HepG2 (cell line): ENCODE measurements around the gene TP53. TPM values are rescaled to one million over a fixed set of nuclear protein-coding genes. Genes with fewer than 3 reads are reported as not detected.

Source experiments
- ARNT2 ChIP-seq: sonication (generic); formaldehyde crosslinking; IDR thresholded peaks from 2 replicates; pipeline ENCODE4 v1.8.0; 2022; ENCODE audit warnings: mild to moderate bottlenecking, low read depth, missing genetic modification reagents, moderate library complexity
- CBX5 ChIP-seq: sonication (generic); formaldehyde crosslinking; IDR thresholded peaks from 2 replicates; pipeline ENCODE4 v1.4.0; 2020; ENCODE audit warnings: missing genetic modification reagents, borderline replicate concordance
- CREB3 ChIP-seq: sonication (generic); formaldehyde crosslinking; IDR thresholded peaks from 2 replicates; pipeline ENCODE4 v1.5.0; 2020; ENCODE audit warnings: missing genetic modification reagents
- GLMP ChIP-seq: sonication (generic); formaldehyde crosslinking; IDR thresholded peaks from 2 replicates; pipeline ENCODE4 v1.9.0; 2021; ENCODE audit warnings: missing genetic modification reagents, mild to moderate bottlenecking, borderline replicate concordance
- PCBP2 ChIP-seq: fragments of 200-400 bp; formaldehyde crosslinking; optimal IDR thresholded peaks from 2 replicates; pipeline ENCODE3; 2018; ENCODE audit warnings: low read length, low read depth; ENCODE audit not compliant: poor library complexity, severe bottlenecking
- ZNF142 ChIP-seq: sonication (generic); formaldehyde crosslinking; IDR thresholded peaks from 2 replicates; pipeline ENCODE4 v1.4.0; 2020; ENCODE audit warnings: missing genetic modification reagents
- ZNF276 ChIP-seq: sonication (generic); formaldehyde crosslinking; IDR thresholded peaks from 2 replicates; pipeline ENCODE4 v1.4.0; 2020; ENCODE audit warnings: mild to moderate bottlenecking, low read depth, missing genetic modification reagents
- ZNF775 ChIP-seq: sonication (generic); formaldehyde crosslinking; IDR thresholded peaks from 2 replicates; pipeline ENCODE4 v1.4.0; 2020; ENCODE audit warnings: missing genetic modification reagents, mild to moderate bottlenecking, moderate library complexity, borderline replicate concordance
- ZSCAN21 ChIP-seq: sonication (generic); formaldehyde crosslinking; IDR thresholded peaks from 2 replicates; pipeline ENCODE4 v1.8.0; 2022; ENCODE audit warnings: mild to moderate bottlenecking, missing genetic modification reagents, moderate library complexity, borderline replicate concordance
- polyA plus RNA-seq, 8 experiments: library from polyadenylated mRNA; depleted of rRNA in 3 of 8; stranded (reverse) in 7 of 8; unstranded in 1 of 8; fragments of >200 nt; fragmentation: Illumina TruSeq in 4 of 8; extraction: Trizol in 4 of 8; gene quantifications; 2 replicates each; pipeline versions ENCODE4 v1.2.1 to v1.2.3, GENCODE V29; 2011 to 2016; ENCODE audit warnings: low read depth in 4 of 8, missing spikeins in 1 of 8, mixed read lengths in 1 of 8; ENCODE audit not compliant: insufficient read depth in 1 of 8
- total RNA-seq, 5 experiments: library from RNA; depleted of rRNA; stranded (reverse); fragments of >200 nt; fragmentation: Illumina TruSeq; extraction: Trizol; gene quantifications; 2 replicates each; pipeline ENCODE4 v1.2.3, GENCODE V29; 2016; ENCODE audit warnings: low read depth in 1 of 5
- TF ChIP-seq, protein P1 (sequence below): sonication (generic); formaldehyde crosslinking; IDR thresholded peaks from 2 replicates; pipeline ENCODE4 v1.4.0; 2020; ENCODE audit warnings: missing genetic modification reagents, borderline replicate concordance
- TF ChIP-seq, protein P2 (sequence below): sonication (generic); formaldehyde crosslinking; IDR thresholded peaks from 2 replicates; pipeline ENCODE4 v1.4.0; 2020; ENCODE audit warnings: missing genetic modification reagents, borderline replicate concordance

Gene TP53
- total and polyA plus RNA-seq, 2 of the 13 experiments (the other 11 are each of a cell fraction or from before 2014, with no cell fraction given) = 17.1 to 29.9 TPM

DNA sequence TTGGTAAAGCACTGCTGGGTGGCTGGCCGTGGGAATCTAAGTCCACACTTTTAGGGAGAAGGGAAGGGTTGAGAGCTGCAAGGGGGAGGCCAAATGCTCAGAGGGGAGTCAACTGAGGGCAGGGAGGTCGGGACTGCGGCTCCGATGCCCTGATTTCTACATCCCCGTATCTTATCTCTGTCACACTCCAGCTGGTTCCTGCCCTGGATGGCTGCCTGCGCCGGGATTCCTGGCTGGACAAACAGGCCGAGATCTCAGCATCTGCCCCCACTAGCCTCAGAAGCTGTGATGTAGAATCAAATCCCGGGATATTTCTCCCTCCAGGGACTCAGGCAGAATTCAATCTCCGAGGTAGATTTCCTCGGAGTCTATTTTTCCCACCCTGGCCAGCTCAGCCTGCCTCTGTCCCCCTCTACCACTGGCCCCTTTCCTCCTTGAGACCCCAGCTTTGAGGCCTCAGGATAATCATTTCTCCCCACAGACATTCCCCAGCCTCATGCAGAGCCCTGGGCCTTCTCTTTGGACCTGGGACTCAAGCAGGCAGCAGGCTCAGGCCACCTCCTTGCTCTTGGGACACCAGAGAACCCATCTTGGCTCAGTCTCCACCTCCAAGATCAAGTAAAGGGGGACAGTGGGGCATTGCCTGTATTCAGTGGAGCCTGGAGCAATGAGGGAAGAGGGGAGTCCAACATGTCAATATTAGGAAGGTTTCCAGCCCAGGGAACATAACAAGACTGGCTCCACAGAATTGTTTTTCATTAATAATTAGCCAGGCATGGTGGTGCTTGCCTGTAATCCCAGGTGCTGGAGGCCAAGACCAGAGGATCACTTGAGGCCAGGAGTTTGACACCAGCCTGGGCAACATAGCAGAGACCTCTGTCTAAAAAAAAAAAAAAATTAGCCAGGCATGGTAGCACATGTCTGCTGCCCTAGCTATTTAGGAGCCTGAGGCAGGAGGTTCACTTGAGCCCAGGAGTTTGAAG lies 55.6 kb downstream of the TP53 start (continued):
- no peak for TF ChIP-seq CREB3 (CRISPR knock-in tag)
- no peak for TF ChIP-seq PCBP2
- TF ChIP-seq CBX5 (CRISPR knock-in tag) = no peak
- TF ChIP-seq ZNF276 (CRISPR knock-in tag) = no peak
- TF ChIP-seq, protein P1, sequence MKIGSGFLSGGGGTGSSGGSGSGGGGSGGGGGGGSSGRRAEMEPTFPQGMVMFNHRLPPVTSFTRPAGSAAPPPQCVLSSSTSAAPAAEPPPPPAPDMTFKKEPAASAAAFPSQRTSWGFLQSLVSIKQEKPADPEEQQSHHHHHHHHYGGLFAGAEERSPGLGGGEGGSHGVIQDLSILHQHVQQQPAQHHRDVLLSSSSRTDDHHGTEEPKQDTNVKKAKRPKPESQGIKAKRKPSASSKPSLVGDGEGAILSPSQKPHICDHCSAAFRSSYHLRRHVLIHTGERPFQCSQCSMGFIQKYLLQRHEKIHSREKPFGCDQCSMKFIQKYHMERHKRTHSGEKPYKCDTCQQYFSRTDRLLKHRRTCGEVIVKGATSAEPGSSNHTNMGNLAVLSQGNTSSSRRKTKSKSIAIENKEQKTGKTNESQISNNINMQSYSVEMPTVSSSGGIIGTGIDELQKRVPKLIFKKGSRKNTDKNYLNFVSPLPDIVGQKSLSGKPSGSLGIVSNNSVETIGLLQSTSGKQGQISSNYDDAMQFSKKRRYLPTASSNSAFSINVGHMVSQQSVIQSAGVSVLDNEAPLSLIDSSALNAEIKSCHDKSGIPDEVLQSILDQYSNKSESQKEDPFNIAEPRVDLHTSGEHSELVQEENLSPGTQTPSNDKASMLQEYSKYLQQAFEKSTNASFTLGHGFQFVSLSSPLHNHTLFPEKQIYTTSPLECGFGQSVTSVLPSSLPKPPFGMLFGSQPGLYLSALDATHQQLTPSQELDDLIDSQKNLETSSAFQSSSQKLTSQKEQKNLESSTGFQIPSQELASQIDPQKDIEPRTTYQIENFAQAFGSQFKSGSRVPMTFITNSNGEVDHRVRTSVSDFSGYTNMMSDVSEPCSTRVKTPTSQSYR (CRISPR knock-in tag) = no peak
- no peak for TF ChIP-seq ARNT2
- TF ChIP-seq ZNF775 (CRISPR knock-in tag) = no peak
- TF ChIP-seq GLMP (CRISPR knock-in tag) = no peak
- TF ChIP-seq ZNF142 (CRISPR knock-in tag) = no peak
- TF ChIP-seq ZSCAN21 (CRISPR knock-in tag) = no peak
- TF ChIP-seq, protein P2, sequence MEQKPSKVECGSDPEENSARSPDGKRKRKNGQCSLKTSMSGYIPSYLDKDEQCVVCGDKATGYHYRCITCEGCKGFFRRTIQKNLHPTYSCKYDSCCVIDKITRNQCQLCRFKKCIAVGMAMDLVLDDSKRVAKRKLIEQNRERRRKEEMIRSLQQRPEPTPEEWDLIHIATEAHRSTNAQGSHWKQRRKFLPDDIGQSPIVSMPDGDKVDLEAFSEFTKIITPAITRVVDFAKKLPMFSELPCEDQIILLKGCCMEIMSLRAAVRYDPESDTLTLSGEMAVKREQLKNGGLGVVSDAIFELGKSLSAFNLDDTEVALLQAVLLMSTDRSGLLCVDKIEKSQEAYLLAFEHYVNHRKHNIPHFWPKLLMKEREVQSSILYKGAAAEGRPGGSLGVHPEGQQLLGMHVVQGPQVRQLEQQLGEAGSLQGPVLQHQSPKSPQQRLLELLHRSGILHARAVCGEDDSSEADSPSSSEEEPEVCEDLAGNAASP (CRISPR knock-in tag) = peak; percentile 55; the same call in 1 of the 2 replicates
